H1 (cell line): ENCODE data around the gene IL13. TPM values are rescaled to one million over a fixed set of nuclear protein-coding genes. Genes with fewer than 3 reads are reported as not detected.

Experiments used
- CTCF ChIA-PET: fragments of 300-600 bp; sonication (Branson Sonifier 250); formaldehyde crosslinking; loops from one replicate; lab custom pipeline; 2021; ENCODE audit not compliant: partially characterized antibody; lab: Charles Lee
- POLR2A ChIA-PET: fragments of 300-600 bp; sonication (Branson Sonifier 250); formaldehyde crosslinking; loops from one replicate; lab custom pipeline; 2021; ENCODE audit warnings: inconsistent platforms; ENCODE audit not compliant: partially characterized antibody; lab: Charles Lee
- DNase-seq, 2 experiments: peaks; one replicate each; pipeline versions ENCODE4 v3.0.0 to v3.0.0-alpha.2; 2010 to 2022; ENCODE audit warnings: low spot score in 2 of 2, low read depth in 1 of 2, mixed read lengths in 1 of 2
- FAIRE-seq: peaks from 2 replicates; lab custom pipeline; 2011; peaks lifted over from hg19 to GRCh38; lab: Jason Lieb, UNC
- H2AFZ ChIP-seq: 2 replicates; pipeline ENCODE4 v1.8.1; 2012; ENCODE audit warnings: low read length, inconsistent platforms
- H2AK5ac ChIP-seq: 2 replicates; pipeline ENCODE4 v1.6.1; 2013; ENCODE audit warnings: low read depth, low read length
- H2BK120ac ChIP-seq: replicated peaks from 2 replicates; pipeline ENCODE3; 2013; ENCODE audit warnings: low read depth, low read length, inconsistent platforms
- H2BK12ac ChIP-seq: 2 replicates; pipeline ENCODE4 v1.6.1; 2013; ENCODE audit warnings: low read depth, low read length
- H2BK15ac ChIP-seq: 2 replicates; pipeline ENCODE4 v1.6.1; 2013; ENCODE audit warnings: low read length
- H2BK20ac ChIP-seq: 2 replicates; pipeline ENCODE4 v1.6.1; 2013; ENCODE audit warnings: low read length
- H2BK5ac ChIP-seq: 2 replicates; pipeline ENCODE4 v1.6.1; 2013; ENCODE audit warnings: low read depth, low read length
- H3K14ac ChIP-seq: 2 replicates; pipeline ENCODE4 v1.6.1; 2013; ENCODE audit warnings: inconsistent platforms; ENCODE audit not compliant: insufficient read length
- H3K18ac ChIP-seq: 2 replicates; pipeline ENCODE4 v1.6.1; 2013; ENCODE audit warnings: low read length; ENCODE audit errors: extremely low read depth
- H3K23ac ChIP-seq: 2 replicates; pipeline ENCODE4 v1.6.1; 2013; ENCODE audit warnings: inconsistent platforms; ENCODE audit not compliant: insufficient read length
- H3K23me2 ChIP-seq: 2 replicates; pipeline ENCODE4 v1.6.1; 2013; ENCODE audit warnings: low read depth, low read length
- H3K27ac ChIP-seq: 2 replicates; pipeline ENCODE4 v1.6.1; 2011; ENCODE audit warnings: low read depth, low read length, inconsistent platforms
- H3K27me3 ChIP-seq, 4 experiments: replicated peaks in 1 of 4; 1 replicate in 1 of 4; 2 replicates in 3 of 4; pipeline versions ENCODE4 v1.6.1 to v1.8.1; 2011 to 2013; ENCODE audit warnings: low read length in 3 of 4, mild to moderate bottlenecking in 3 of 4, inconsistent platforms in 2 of 4, mixed read lengths in 2 of 4, moderate library complexity in 1 of 4; ENCODE audit not compliant: control insufficient read depth in 3 of 4, insufficient read depth in 3 of 4; ENCODE audit errors: extremely low read depth in 1 of 4
- H3K36me3 ChIP-seq, 4 experiments: 2 replicates each; pipeline versions ENCODE4 v1.6.1 to v1.8.1; 2011 to 2013; ENCODE audit warnings: mild to moderate bottlenecking in 4 of 4, low read length in 3 of 4, moderate library complexity in 2 of 4, control low read depth in 1 of 4, inconsistent platforms in 1 of 4; ENCODE audit not compliant: insufficient read depth in 4 of 4, control insufficient read depth in 2 of 4
- H3K4ac ChIP-seq: replicated peaks from 2 replicates; pipeline ENCODE3; 2013; ENCODE audit warnings: low read length, low read depth, mixed read lengths, inconsistent platforms; ENCODE audit not compliant: insufficient read length
- H3K4me1 ChIP-seq, 4 experiments: replicated peaks in 1 of 4; 1 replicate in 1 of 4; 2 replicates in 3 of 4; pipeline versions ENCODE4 v1.6.1 to v1.8.1; 2011 to 2013; ENCODE audit warnings: low read length in 3 of 4, inconsistent platforms in 2 of 4, mixed read lengths in 1 of 4; ENCODE audit not compliant: insufficient read depth in 4 of 4, control insufficient read depth in 3 of 4
- H3K4me2 ChIP-seq, 2 experiments: 2 replicates each; pipeline versions ENCODE4 v1.6.1 to v1.8.1; 2011 to 2013; ENCODE audit warnings: low read depth in 2 of 2, low read length in 2 of 2, control low read depth in 1 of 2, inconsistent platforms in 1 of 2, mild to moderate bottlenecking in 1 of 2; ENCODE audit not compliant: insufficient read depth in 1 of 2
- H3K4me3 ChIP-seq, 4 experiments: fragments of 200-600, 300-600 bp in 1 of 4; sonication (generic), shearing (Covaris generic), sonication (Bioruptor Twin) in 1 of 4; 2 replicates each; pipeline versions ENCODE4 v1.5.1 to v1.8.1; 2011 to 2016; ENCODE audit warnings: low read length in 4 of 4, low read depth in 3 of 4, control low read depth in 2 of 4, inconsistent platforms in 2 of 4, mild to moderate bottlenecking in 2 of 4, mixed read lengths in 1 of 4, moderate library complexity in 1 of 4; ENCODE audit not compliant: insufficient read depth in 2 of 4; ENCODE audit errors: extremely low read depth in 1 of 4
- H3K56ac ChIP-seq: replicated peaks from 2 replicates; pipeline ENCODE3; 2013; ENCODE audit warnings: low read depth, mild to moderate bottlenecking, mixed read lengths, low read length, inconsistent platforms; ENCODE audit not compliant: insufficient read length
- H3K79me1 ChIP-seq: 2 replicates; pipeline ENCODE4 v1.6.1; 2013; ENCODE audit warnings: low read depth, low read length, control low read depth
- H3K79me2 ChIP-seq, 2 experiments: 2 replicates each; pipeline versions ENCODE4 v1.6.1 to v1.8.1; 2012 to 2013; ENCODE audit warnings: low read length in 2 of 2, mild to moderate bottlenecking in 2 of 2, inconsistent platforms in 1 of 2; ENCODE audit not compliant: insufficient read depth in 2 of 2, control insufficient read depth in 1 of 2
- H3K9ac ChIP-seq, 4 experiments: replicated peaks in 1 of 4; 1 replicate in 1 of 4; 2 replicates in 3 of 4; pipeline versions ENCODE4 v1.6.1 to v1.8.1; 2011 to 2013; ENCODE audit warnings: low read depth in 3 of 4, low read length in 3 of 4, control low read depth in 2 of 4, mild to moderate bottlenecking in 2 of 4, moderate library complexity in 2 of 4, inconsistent platforms in 1 of 4; ENCODE audit errors: extremely low read depth in 1 of 4
- H3K9me3 ChIP-seq, 2 experiments: 2 replicates each; pipeline versions ENCODE4 v1.6.1 to v1.8.1; 2012 to 2013; ENCODE audit warnings: mild to moderate bottlenecking in 2 of 2, moderate library complexity in 2 of 2, control low read depth in 1 of 2, inconsistent platforms in 1 of 2, low read depth in 1 of 2, low read length in 1 of 2, mixed read lengths in 1 of 2; ENCODE audit not compliant: insufficient read depth in 2 of 2
- H4K20me1 ChIP-seq, 2 experiments: replicated peaks in 1 of 2; 2 replicates each; pipeline versions ENCODE3 to v1.8.1; 2011 to 2013; ENCODE audit warnings: inconsistent platforms in 2 of 2, low read length in 2 of 2, mild to moderate bottlenecking in 1 of 2; ENCODE audit not compliant: insufficient read depth in 2 of 2, control insufficient read depth in 1 of 2
- H4K5ac ChIP-seq: 2 replicates; pipeline ENCODE4 v1.6.1; 2013; ENCODE audit warnings: low read length, low read depth, mixed read lengths, inconsistent platforms; ENCODE audit not compliant: insufficient read length
- H4K8ac ChIP-seq: 2 replicates; pipeline ENCODE4 v1.8.0; 2013; ENCODE audit warnings: mild to moderate bottlenecking, moderate library complexity, low read length, inconsistent platforms; ENCODE audit not compliant: insufficient read depth; ENCODE audit errors: extremely low read depth
- H4K91ac ChIP-seq: replicated peaks from 2 replicates; pipeline ENCODE3; 2013; ENCODE audit warnings: low read length, mixed read lengths, inconsistent platforms; ENCODE audit not compliant: insufficient read length
- KDM1A ChIP-seq: fragments of 200-600, 300-600 bp; sonication (generic); IDR thresholded peaks from 2 replicates; pipeline ENCODE4 v1.7.1; 2016; ENCODE audit warnings: mild to moderate bottlenecking, low read length, borderline replicate concordance
- RAD21 ChIP-seq, 2 experiments: IDR thresholded peaks in 1 of 2; conservative IDR thresholded peaks in 1 of 2; 2 replicates each; pipeline ENCODE4 v1.6.1; 2011; ENCODE audit warnings: low read depth in 2 of 2, low read length in 2 of 2, improper control_type of control experiment in 1 of 2, inconsistent platforms in 1 of 2, mild to moderate bottlenecking in 1 of 2, moderate library complexity in 1 of 2
- WGBS, 2 experiments: shearing (Covaris generic) in 1 of 2; methylation state at CpG; one replicate each; pipeline versions ENCODE4 v1.1.6 to v1.1.7; 2013 to 2015; ENCODE audit warnings: low lambda C conversion rate in 2 of 2, mixed read lengths in 2 of 2, inconsistent platforms in 1 of 2, low coverage in 1 of 2, missing lambda C conversion rate in 1 of 2; ENCODE audit not compliant: insufficient replicate concordance in 2 of 2, insufficient coverage in 1 of 2, insufficient read length in 1 of 2; ENCODE audit errors: extremely low coverage in 1 of 2, missing lambda C conversion rate in 1 of 2; 5-methylcytosine and 5-hydroxymethylcytosine counted together
- polyA plus RNA-seq, 7 experiments: library from polyadenylated mRNA; depleted of rRNA in 3 of 7; stranded (reverse) in 5 of 7; unstranded in 2 of 7; fragments of >200 nt in 5 of 7; fragments of 200-250 nt in 2 of 7; gene quantifications; 1 replicate in 5 of 7; 2 replicates in 1 of 7; 4 replicates in 1 of 7; pipeline versions ENCODE4 v1.2.1 to v1.2.3, GENCODE V29; 2011 to 2013; ENCODE audit warnings: missing spikeins in 2 of 7, mixed read lengths in 2 of 7
- total RNA-seq: library from RNA; stranded (reverse); fragmentation: NEBNext Ultra II Directional; extraction: Animal tissue kit (Norgen Biotek cat#: 25700); gene quantifications from 2 replicates; pipeline ENCODE4 v1.2.1, GENCODE V29; 2021

IL13 gene
- total and polyA plus RNA-seq, 2 of the 8 experiments (the other 6 are each of a cell fraction or from before 2014, with no cell fraction given), result not detected

GRCh38 chr5:132661231-132662003 lies 3.4 kb downstream of the IL13 start:
- no peak overlapping the region for H2AK5ac ChIP-seq
- H2BK120ac ChIP-seq, result no peak overlapping the region
- H2BK15ac ChIP-seq, result no peak overlapping the region
- ChIA-PET POLR2A (interaction anchor here (1.1 kb wide), 1 partner anchor 13 kb away, joined by 3 read pairs; no protein-coding TSS in a partner anchor), CTCF (interaction anchor here (0.7 to 2.3 kb wide), 6 partner anchors 9 to 159 kb away, joined by 3 to 8 read pairs (median 4); no protein-coding TSS in a partner anchor)
- no peaks in the 10 kb centered on the region for H3K36me3 ChIP-seq
- no peaks in the 10 kb centered on the region; the same call in 1 of the 2 replicates for H3K23me2 ChIP-seq
- H3K23ac ChIP-seq, result no peak overlapping the region
- no peaks in the 10 kb centered on the region for H4K20me1 ChIP-seq
- no peak overlapping the region for H4K8ac ChIP-seq
- no peak overlapping the region for H4K91ac ChIP-seq
- H3K4me2 ChIP-seq, result no peak overlapping the region
- H3K18ac ChIP-seq, result no peak overlapping the region
- H3K4me1 ChIP-seq, result peaks cover 0 to 3% (median 1%) of the 10 kb centered on the region in 4 experiments; a peak in 4 of 7 replicates
- no peak overlapping the region for H4K5ac ChIP-seq
- H2BK20ac ChIP-seq, result no peak overlapping the region
- H3K79me2 ChIP-seq, result no peaks in the 10 kb centered on the region
- TF ChIP-seq KDM1A (no peak), RAD21 (IDR thresholded peaks at IDR 0.05 in 1 of 2, conservative IDR thresholded peaks at IDR 0.05 in 1 of 2; ENCODE audit: low read depth in 2 of 2, low read length in 2 of 2) (peak; percentile 2 to 19; a peak in 1 of 4 replicates)
- no peaks in the 10 kb centered on the region for H3K79me1 ChIP-seq
- no peak overlapping the region for H2BK12ac ChIP-seq
- no peak for DNase-seq
- H2BK5ac ChIP-seq, result no peak overlapping the region
- no peak overlapping the region for H3K4me3 ChIP-seq
- WGBS, 2 experiments, result 90% methylated on average over 12 of the region's 12 CpGs; no CpG with 5 or more reads in 1 of the 2 experiments
- H3K9ac ChIP-seq, result no peak overlapping the region
- no peak for FAIRE-seq
- no peak overlapping the region for H3K4ac ChIP-seq
- no peaks in the 10 kb centered on the region for H3K9me3 ChIP-seq
- no peak overlapping the region for H3K27ac ChIP-seq
- no peak overlapping the region for H3K56ac ChIP-seq
- H3K27me3 ChIP-seq, result peaks cover 7 to 15% (median 14%) of the 10 kb centered on the region in 4 experiments
- H2AFZ ChIP-seq, result no peak overlapping the region
- H3K14ac ChIP-seq, result no peak overlapping the region
